KG1 (cell line): ENCODE results near the gene SH3RF3.

Experiments used
- DNase-seq: peaks from one replicate; lab custom pipeline; 2025; lab: John Stamatoyannopoulos, UW

The SH3RF3 gene

GRCh38 chr2:109139865-109140396 is 10.9 kb downstream of the SH3RF3 start:
- no peak for DNase-seq

- no peak for DNase-seq
These were observed 12.1 kb downstream of the SH3RF3 start for GRCh38 chr2:109141006-109141600.

- no peak for DNase-seq
These were observed 12.8 kb downstream of the SH3RF3 start for GRCh38 chr2:109141727-109142283.

- no peak for DNase-seq
These were observed 13.6 kb downstream of the SH3RF3 start for GRCh38 chr2:109142416-109143210.

- DNase-seq, result no peak
These were observed 14.5 kb downstream of the SH3RF3 start for GRCh38 chr2:109143214-109144187.

GRCh38 chr2:109144271-109144670 is 15.3 kb downstream of the SH3RF3 start:
- DNase-seq, result no peak

- DNase-seq, result no peak
These were observed 15.7 kb downstream of the SH3RF3 start for GRCh38 chr2:109144721-109145120.

GRCh38 chr2:109145286-109145685 is 16.3 kb downstream of the SH3RF3 start:
- no peak for DNase-seq

- no peak for DNase-seq
These were observed 18.4 kb downstream of the SH3RF3 start for GRCh38 chr2:109147405-109147804.

GRCh38 chr2:109148117-109148746 is 19.2 kb downstream of the SH3RF3 start:
- DNase-seq, result no peak

GRCh38 chr2:109148991-109149645 is 20.1 kb downstream of the SH3RF3 start:
- no peak for DNase-seq

- no peak for DNase-seq
These were observed 21.6 kb downstream of the SH3RF3 start for GRCh38 chr2:109150559-109150958.

- DNase-seq, result no peak
These were observed 22.5 kb downstream of the SH3RF3 start for GRCh38 chr2:109151519-109151918.

GRCh38 chr2:109153005-109153784 is 24.2 kb downstream of the SH3RF3 start:
- DNase-seq, result no peak

GRCh38 chr2:109153807-109154206 is 24.8 kb downstream of the SH3RF3 start:
- no peak for DNase-seq

GRCh38 chr2:109154226-109154625 is 25.2 kb downstream of the SH3RF3 start:
- DNase-seq, result no peak

- DNase-seq, result no peak
These were observed 26.8 kb downstream of the SH3RF3 start for GRCh38 chr2:109155553-109156451.

- DNase-seq, result no peak
These were observed 28.6 kb downstream of the SH3RF3 start for GRCh38 chr2:109157563-109158105.

GRCh38 chr2:109158237-109158636 is 29.2 kb downstream of the SH3RF3 start:
- DNase-seq, result no peak
